NB4 (cell line): ENCODE measurements around the gene TEC.

Source experiments
- MYC ChIP-seq: IDR thresholded peaks from 2 replicates; pipeline ENCODE4 v1.6.1; 2011; ENCODE audit warnings: low read depth, low read length
- POLR2A ChIP-seq: IDR thresholded peaks from 2 replicates; pipeline ENCODE4 v1.6.1; 2011; ENCODE audit warnings: mild to moderate bottlenecking; ENCODE audit not compliant: insufficient read length; ENCODE audit errors: extremely low read depth
- TF ChIP-seq, protein P1 (sequence below): IDR thresholded peaks from one replicate; pipeline ENCODE4 v1.5.1; 2012; ENCODE audit warnings: low read depth, low read length
- TF ChIP-seq, protein P2 (sequence below): IDR thresholded peaks from 2 replicates; pipeline ENCODE4 v1.6.1; 2011; ENCODE audit warnings: low read depth, low read length

DNA sequence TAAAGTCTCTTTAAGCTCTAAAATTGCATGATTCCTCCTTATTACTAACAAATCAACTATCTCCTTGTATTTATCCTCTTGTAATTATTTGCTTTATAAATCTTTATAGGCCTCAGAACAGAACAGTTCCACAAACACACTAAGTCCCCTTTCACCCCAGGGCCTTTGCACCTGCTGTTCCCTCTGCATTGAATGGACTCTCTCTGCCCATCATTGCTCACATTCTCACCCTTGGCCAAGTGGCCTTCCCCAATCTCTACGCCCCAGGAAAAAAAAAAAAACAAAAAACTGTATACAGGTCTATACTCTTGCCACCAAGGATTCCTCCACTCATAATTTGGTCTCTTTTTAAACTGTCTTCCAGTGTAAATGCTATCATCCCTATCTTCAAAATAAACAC, 53.7 kb downstream of the TEC start:
- TF ChIP-seq, protein P1, sequence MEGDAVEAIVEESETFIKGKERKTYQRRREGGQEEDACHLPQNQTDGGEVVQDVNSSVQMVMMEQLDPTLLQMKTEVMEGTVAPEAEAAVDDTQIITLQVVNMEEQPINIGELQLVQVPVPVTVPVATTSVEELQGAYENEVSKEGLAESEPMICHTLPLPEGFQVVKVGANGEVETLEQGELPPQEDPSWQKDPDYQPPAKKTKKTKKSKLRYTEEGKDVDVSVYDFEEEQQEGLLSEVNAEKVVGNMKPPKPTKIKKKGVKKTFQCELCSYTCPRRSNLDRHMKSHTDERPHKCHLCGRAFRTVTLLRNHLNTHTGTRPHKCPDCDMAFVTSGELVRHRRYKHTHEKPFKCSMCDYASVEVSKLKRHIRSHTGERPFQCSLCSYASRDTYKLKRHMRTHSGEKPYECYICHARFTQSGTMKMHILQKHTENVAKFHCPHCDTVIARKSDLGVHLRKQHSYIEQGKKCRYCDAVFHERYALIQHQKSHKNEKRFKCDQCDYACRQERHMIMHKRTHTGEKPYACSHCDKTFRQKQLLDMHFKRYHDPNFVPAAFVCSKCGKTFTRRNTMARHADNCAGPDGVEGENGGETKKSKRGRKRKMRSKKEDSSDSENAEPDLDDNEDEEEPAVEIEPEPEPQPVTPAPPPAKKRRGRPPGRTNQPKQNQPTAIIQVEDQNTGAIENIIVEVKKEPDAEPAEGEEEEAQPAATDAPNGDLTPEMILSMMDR, result no peak
- TF ChIP-seq POLR2A (no peak), MYC (no peak)
- TF ChIP-seq, protein P2, sequence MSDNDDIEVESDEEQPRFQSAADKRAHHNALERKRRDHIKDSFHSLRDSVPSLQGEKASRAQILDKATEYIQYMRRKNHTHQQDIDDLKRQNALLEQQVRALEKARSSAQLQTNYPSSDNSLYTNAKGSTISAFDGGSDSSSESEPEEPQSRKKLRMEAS, result no peak
